GM23338 (cell line): ENCODE results near the gene IGF2R. TPM values are rescaled to one million over a fixed set of nuclear protein-coding genes. Genes with fewer than 3 reads are reported as not detected.

Experiments
- ATAC-seq: fragments of 200-7000 bp; cut with Tn5 transposase; 3 replicates; pipeline ENCODE4 v1.9.1; 2020
- DNase-seq: peaks from one replicate; pipeline ENCODE4 v3.0.0-alpha.2; 2015; ENCODE audit warnings: low spot score
- H2AFZ ChIP-seq: fragments of 200-600 bp; sonication (generic); 2 replicates; pipeline ENCODE4 v1.8.0; 2016; ENCODE audit warnings: antibody characterized with exemption, mild to moderate bottlenecking, moderate library complexity
- H3F3A ChIP-seq: fragments of 200-600 bp; sonication (generic); replicated peaks from 2 replicates; pipeline ENCODE4 v1.8.0; 2017; ENCODE audit warnings: antibody characterized with exemption, mixed run types, low read depth
- H3K27ac ChIP-seq: fragments of 200-600 bp; sonication (generic); 2 replicates; pipeline ENCODE4 v1.6.1; 2016; ENCODE audit warnings: low read depth
- H3K27me3 ChIP-seq: fragments of 200-600 bp; sonication (generic); 2 replicates; pipeline ENCODE4 v1.8.0; 2016; ENCODE audit warnings: mild to moderate bottlenecking, mixed run types, moderate library complexity; ENCODE audit not compliant: insufficient read depth
- H3K36me3 ChIP-seq: fragments of 200-600 bp; sonication (generic); 2 replicates; pipeline ENCODE4 v1.8.0; 2016; ENCODE audit warnings: mild to moderate bottlenecking; ENCODE audit not compliant: insufficient read depth
- H3K4me1 ChIP-seq: fragments of 200-600 bp; sonication (generic); 2 replicates; pipeline ENCODE4 v1.8.0; 2016; ENCODE audit warnings: mild to moderate bottlenecking, moderate library complexity; ENCODE audit not compliant: insufficient read depth
- H3K4me2 ChIP-seq: fragments of 200-600 bp; sonication (generic); 2 replicates; pipeline ENCODE4 v1.7.1; 2017; ENCODE audit warnings: mixed run types
- H3K4me3 ChIP-seq: fragments of 200-600 bp; sonication (generic); 2 replicates; pipeline ENCODE4 v1.6.1; 2016; ENCODE audit warnings: mixed run types
- H3K79me2 ChIP-seq: fragments of 200-600 bp; sonication (generic); replicated peaks from 2 replicates; pipeline ENCODE4 v1.8.0; 2017; ENCODE audit warnings: mild to moderate bottlenecking; ENCODE audit not compliant: insufficient read depth
- H3K9me2 ChIP-seq: fragments of 200-600 bp; sonication (generic); 2 replicates; pipeline ENCODE4 v1.8.0; 2017; ENCODE audit not compliant: insufficient read depth
- H4K20me1 ChIP-seq: fragments of 200-600 bp; sonication (generic); replicated peaks from 2 replicates; pipeline ENCODE4 v1.8.0; 2017; ENCODE audit warnings: mild to moderate bottlenecking; ENCODE audit not compliant: insufficient read depth
- H3K27ac Mint-ChIP-seq: 2 replicates; pipeline ENCODE4 v1.8.0; 2020; ENCODE audit warnings: inconsistent platforms, mild to moderate bottlenecking, moderate library complexity, mixed read lengths
- H3K27me3 Mint-ChIP-seq: 3 replicates; pipeline ENCODE4 v1.8.0; 2022; ENCODE audit warnings: low read depth, mild to moderate bottlenecking, moderate library complexity, mixed read lengths, inconsistent platforms; ENCODE audit not compliant: insufficient read depth, poor library complexity
- H3K36me3 Mint-ChIP-seq: 3 replicates; pipeline ENCODE4 v1.8.0; 2021; ENCODE audit warnings: low read depth, mild to moderate bottlenecking, inconsistent platforms, moderate library complexity, mixed read lengths
- H3K4me1 Mint-ChIP-seq: 3 replicates; pipeline ENCODE4 v1.8.0; 2020; ENCODE audit warnings: mild to moderate bottlenecking, inconsistent platforms, mixed read lengths
- H3K4me3 Mint-ChIP-seq: 3 replicates; pipeline ENCODE4 v1.8.0; 2021; ENCODE audit warnings: moderate library complexity, mild to moderate bottlenecking, inconsistent platforms, mixed read lengths
- H3K9me3 Mint-ChIP-seq: 3 replicates; pipeline ENCODE4 v1.8.0; 2020; ENCODE audit warnings: moderate library complexity, mild to moderate bottlenecking, inconsistent platforms, mixed read lengths
- CREB1 ChIP-seq: fragments of 250-450 bp; sonication (Bioruptor Pico); IDR thresholded peaks from 2 replicates; pipeline ENCODE4 v1.5.0; 2020; ENCODE audit warnings: low read depth, mild to moderate bottlenecking, moderate library complexity
- CTCF ChIP-seq, 2 experiments: fragments of 200-600 bp in 1 of 2; sonication (generic) in 1 of 2; conservative IDR thresholded peaks; 2 replicates each; pipeline versions ENCODE4 v1.5.1 to v1.6.1; 2016 to 2017; ENCODE audit warnings: antibody characterized with exemption in 2 of 2, low read depth in 2 of 2, mild to moderate bottlenecking in 2 of 2, moderate library complexity in 1 of 2
- JUNB ChIP-seq: IDR thresholded peaks from one replicate; pipeline ENCODE4 v1.6.1; 2016; ENCODE audit warnings: antibody characterized with exemption; ENCODE audit not compliant: unreplicated experiment
- POLR2AphosphoS5 ChIP-seq: IDR thresholded peaks from 2 replicates; pipeline ENCODE4 v1.6.1; 2016; ENCODE audit warnings: antibody characterized with exemption, low read depth
- REST ChIP-seq: IDR thresholded peaks from one replicate; pipeline ENCODE4 v1.6.1; 2018; ENCODE audit warnings: antibody characterized with exemption; ENCODE audit not compliant: unreplicated experiment
- STAT1 ChIP-seq: IDR thresholded peaks from one replicate; pipeline ENCODE4 v1.6.1; 2016; ENCODE audit warnings: antibody characterized with exemption; ENCODE audit not compliant: unreplicated experiment
- ZNF462 ChIP-seq: fragments of 250-450 bp; sonication (Bioruptor Pico); IDR thresholded peaks from 2 replicates; pipeline ENCODE4 v1.5.0; 2020; ENCODE audit warnings: mild to moderate bottlenecking, moderate library complexity
- polyA plus RNA-seq: library from polyadenylated mRNA; unstranded; fragments of >200 nt; fragmentation: Nextera tagmentation; extraction: Ambion mirVana; gene quantifications from 2 replicates; pipeline ENCODE4 v1.2.1, GENCODE V29; 2016
- total RNA-seq: library from RNA; depleted of rRNA; stranded (reverse); fragments of >200 nt; shearing (Covaris generic); gene quantifications from 2 replicates; pipeline ENCODE4 v1.2.3, GENCODE V29; 2014

IGF2R gene
- total and polyA plus RNA-seq, 2 experiments from 2014 or later = 12.5 to 76.4 TPM

GRCh38 chr6:160160450-160160849 is 191.6 kb downstream of the IGF2R start:
- Histone ChIP-seq H3K4me1 (peaks cover 8% of the 10 kb centered on the region; the same call in 1 of the 2 replicates), H3K4me3 (no peak overlapping the region), H3K36me3 (no peaks in the 10 kb centered on the region), H3K27me3 (no peaks in the 10 kb centered on the region), H3K27ac (no peak overlapping the region), H4K20me1 (no peaks in the 10 kb centered on the region), H3K4me2 (no peak overlapping the region), H2AFZ (peak overlapping the region; percentile 50), H3K9me2 (0 out of 2 replicates have a peak, but pooled peaks cover 4% of the 10 kb centered on the region), H3K79me2 (no peaks in the 10 kb centered on the region), H3F3A (no peaks in the 10 kb centered on the region)
- no peak overlapping the region for H3K27ac Mint-ChIP-seq
- no peak overlapping the region for H3K4me3 Mint-ChIP-seq
- ATAC-seq (peak; percentile 30; the same call in 2 of the 3 replicates), DNase-seq (no peak)
- TF ChIP-seq JUNB = no peak
- no peak for TF ChIP-seq REST
- no peak for TF ChIP-seq STAT1
- TF ChIP-seq POLR2AphosphoS5 = no peak
- no peak for TF ChIP-seq CTCF (conservative IDR thresholded peaks at IDR 0.05; ENCODE audit: low read depth in 2 of 2)
- TF ChIP-seq ZNF462 (CRISPR knock-in tag) = no peak
- TF ChIP-seq CREB1 (CRISPR knock-in tag) = no peak
- H3K36me3 Mint-ChIP-seq = no peaks in the 10 kb centered on the region
- peaks cover 4% of the 10 kb centered on the region; the same call in 2 of the 3 replicates for H3K9me3 Mint-ChIP-seq
- peaks cover 22% of the 10 kb centered on the region for H3K4me1 Mint-ChIP-seq
- peaks cover 3% of the 10 kb centered on the region for H3K27me3 Mint-ChIP-seq
